NB4 (cell line): Measurements from ENCODE around the gene LMBR1.

Source experiments
- POLR2A ChIP-seq: IDR thresholded peaks from 2 replicates; pipeline ENCODE4 v1.6.1; 2011; ENCODE audit warnings: mild to moderate bottlenecking; ENCODE audit not compliant: insufficient read length; ENCODE audit errors: extremely low read depth
- TF ChIP-seq, protein P1 (sequence below): IDR thresholded peaks from one replicate; pipeline ENCODE4 v1.5.1; 2012; ENCODE audit warnings: low read depth, low read length
- TF ChIP-seq, protein P2 (sequence below): IDR thresholded peaks from 2 replicates; pipeline ENCODE4 v1.6.1; 2011; ENCODE audit warnings: low read depth, low read length

DNA sequence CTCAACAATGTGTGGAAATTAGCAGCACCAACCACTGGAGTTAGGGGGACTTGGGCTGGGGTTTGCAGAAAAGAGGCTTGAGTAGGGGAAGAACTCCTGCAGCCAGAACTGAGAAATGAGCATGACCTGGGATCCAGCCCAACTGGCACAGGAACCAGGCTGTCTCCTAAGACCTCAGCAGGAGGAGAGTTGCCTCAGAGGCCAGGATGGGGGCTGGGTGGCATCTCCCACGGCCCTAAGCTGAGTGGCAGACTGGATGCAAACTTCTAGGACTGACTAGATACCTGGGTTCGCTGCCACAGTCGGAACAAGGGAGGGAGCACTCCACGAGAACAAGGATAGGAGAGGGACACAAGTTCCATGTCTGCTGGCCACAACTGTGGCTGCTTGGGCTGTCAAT lies 189.8 kb downstream of the LMBR1 start:
- TF ChIP-seq, protein P1, sequence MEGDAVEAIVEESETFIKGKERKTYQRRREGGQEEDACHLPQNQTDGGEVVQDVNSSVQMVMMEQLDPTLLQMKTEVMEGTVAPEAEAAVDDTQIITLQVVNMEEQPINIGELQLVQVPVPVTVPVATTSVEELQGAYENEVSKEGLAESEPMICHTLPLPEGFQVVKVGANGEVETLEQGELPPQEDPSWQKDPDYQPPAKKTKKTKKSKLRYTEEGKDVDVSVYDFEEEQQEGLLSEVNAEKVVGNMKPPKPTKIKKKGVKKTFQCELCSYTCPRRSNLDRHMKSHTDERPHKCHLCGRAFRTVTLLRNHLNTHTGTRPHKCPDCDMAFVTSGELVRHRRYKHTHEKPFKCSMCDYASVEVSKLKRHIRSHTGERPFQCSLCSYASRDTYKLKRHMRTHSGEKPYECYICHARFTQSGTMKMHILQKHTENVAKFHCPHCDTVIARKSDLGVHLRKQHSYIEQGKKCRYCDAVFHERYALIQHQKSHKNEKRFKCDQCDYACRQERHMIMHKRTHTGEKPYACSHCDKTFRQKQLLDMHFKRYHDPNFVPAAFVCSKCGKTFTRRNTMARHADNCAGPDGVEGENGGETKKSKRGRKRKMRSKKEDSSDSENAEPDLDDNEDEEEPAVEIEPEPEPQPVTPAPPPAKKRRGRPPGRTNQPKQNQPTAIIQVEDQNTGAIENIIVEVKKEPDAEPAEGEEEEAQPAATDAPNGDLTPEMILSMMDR = no peak
- no peak for TF ChIP-seq POLR2A
- TF ChIP-seq, protein P2, sequence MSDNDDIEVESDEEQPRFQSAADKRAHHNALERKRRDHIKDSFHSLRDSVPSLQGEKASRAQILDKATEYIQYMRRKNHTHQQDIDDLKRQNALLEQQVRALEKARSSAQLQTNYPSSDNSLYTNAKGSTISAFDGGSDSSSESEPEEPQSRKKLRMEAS = no peak
